ENCODE data around the gene TBC1D22A. TPM values are rescaled to one million over a fixed set of nuclear protein-coding genes. Genes with fewer than 3 reads are reported as not detected.

The TBC1D22A gene
- total and polyA plus RNA-seq, 8 donors = 13.3 to 53.1 (median 21.5) TPM

DNA sequence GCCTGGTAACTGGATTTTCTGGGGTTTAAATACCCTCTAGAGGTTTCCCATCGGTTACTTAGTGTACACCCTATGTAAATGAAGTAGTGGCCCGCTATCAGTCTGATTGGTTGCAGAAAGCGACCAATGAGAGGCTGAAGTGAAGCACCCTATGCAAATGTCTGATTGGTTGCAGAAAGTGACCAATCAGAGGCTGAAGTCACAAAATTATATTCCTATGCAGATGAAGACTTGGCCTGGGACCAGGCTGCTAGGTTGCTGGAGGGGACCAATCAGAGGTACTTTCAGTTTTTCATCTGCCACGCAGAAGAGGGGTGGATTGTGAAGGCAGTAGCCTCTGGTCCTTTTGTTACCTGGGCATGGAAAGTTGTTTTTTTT lies 134.8 kb downstream of the TBC1D22A start:
- intact Hi-C loops (cut with DNase I; ENCODE audit: low total_unique reads) = no loop called here
- no peaks in the 10 kb centered on the region for H3K9me3 ChIP-seq
- no peak overlapping the region for H3K27ac ChIP-seq
- no peaks in the 10 kb centered on the region for H3K27me3 ChIP-seq
- WGBS, 5 donors = 85 to 93% (median 92%) methylated on average over 4 of the region's 4 CpGs
- peaks cover 0 to 48% (median 43%) of the 10 kb centered on the region in 4 donors for H3K36me3 ChIP-seq
- TF ChIP-seq POLR2A (IDR thresholded peaks at IDR 0.05) (no peak), EP300 (IDR thresholded peaks at IDR 0.05) (no peak), POLR2AphosphoS5 (IDR thresholded peaks at IDR 0.05) (no peak)
- TF ChIP-seq, protein P1, sequence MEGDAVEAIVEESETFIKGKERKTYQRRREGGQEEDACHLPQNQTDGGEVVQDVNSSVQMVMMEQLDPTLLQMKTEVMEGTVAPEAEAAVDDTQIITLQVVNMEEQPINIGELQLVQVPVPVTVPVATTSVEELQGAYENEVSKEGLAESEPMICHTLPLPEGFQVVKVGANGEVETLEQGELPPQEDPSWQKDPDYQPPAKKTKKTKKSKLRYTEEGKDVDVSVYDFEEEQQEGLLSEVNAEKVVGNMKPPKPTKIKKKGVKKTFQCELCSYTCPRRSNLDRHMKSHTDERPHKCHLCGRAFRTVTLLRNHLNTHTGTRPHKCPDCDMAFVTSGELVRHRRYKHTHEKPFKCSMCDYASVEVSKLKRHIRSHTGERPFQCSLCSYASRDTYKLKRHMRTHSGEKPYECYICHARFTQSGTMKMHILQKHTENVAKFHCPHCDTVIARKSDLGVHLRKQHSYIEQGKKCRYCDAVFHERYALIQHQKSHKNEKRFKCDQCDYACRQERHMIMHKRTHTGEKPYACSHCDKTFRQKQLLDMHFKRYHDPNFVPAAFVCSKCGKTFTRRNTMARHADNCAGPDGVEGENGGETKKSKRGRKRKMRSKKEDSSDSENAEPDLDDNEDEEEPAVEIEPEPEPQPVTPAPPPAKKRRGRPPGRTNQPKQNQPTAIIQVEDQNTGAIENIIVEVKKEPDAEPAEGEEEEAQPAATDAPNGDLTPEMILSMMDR (IDR thresholded peaks at IDR 0.05) = no peak
- DNase-seq = peak in 1 of 2 donors; percentile 15
- H3K4me1 ChIP-seq = peaks cover 6 to 28% (median 16%) of the 10 kb centered on the region in 4 donors
- H3K4me3 ChIP-seq = no peak overlapping the region

DNA sequence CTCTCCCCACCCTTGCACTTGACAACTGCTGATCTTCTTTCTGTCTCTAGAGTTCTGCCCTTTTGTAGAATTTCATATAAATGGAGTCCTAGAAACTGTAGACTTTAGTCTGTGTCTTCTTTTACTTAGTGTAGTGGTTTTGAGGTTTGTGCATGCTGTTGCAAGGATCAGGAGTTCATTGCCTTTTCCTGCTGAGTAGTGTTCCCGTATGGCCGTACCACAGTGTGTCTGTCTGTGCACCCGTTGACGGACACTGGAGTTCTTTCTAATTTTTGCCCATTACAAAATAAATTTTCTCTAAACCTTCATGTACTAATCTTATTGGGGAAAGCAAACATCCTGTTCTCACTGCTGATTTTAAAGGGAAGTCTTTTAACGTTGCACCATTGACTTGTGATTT lies 138.1 kb downstream of the TBC1D22A start:
- Histone ChIP-seq H3K27ac (no peak overlapping the region), H3K27me3 (no peaks in the 10 kb centered on the region), H3K9me3 (no peaks in the 10 kb centered on the region), H3K4me3 (no peak overlapping the region), H3K4me1 (peaks cover 3 to 15% (median 7%) of the 10 kb centered on the region in 4 donors), H3K36me3 (peaks cover 0 to 28% (median 21%) of the 10 kb centered on the region in 4 donors)
- DNase-seq = peak in 1 of 2 donors; percentile 8
- no peak for TF ChIP-seq EP300 (IDR thresholded peaks at IDR 0.05)
- TF ChIP-seq POLR2AphosphoS5 (IDR thresholded peaks at IDR 0.05) = no peak
- TF ChIP-seq, protein P1 (IDR thresholded peaks at IDR 0.05) = no peak
- TF ChIP-seq POLR2A (IDR thresholded peaks at IDR 0.05) = no peak
- intact Hi-C loops (cut with DNase I; ENCODE audit: low total_unique reads) = no loop called here
- 35 to 64% (median 42%) methylated on average over 5 of the region's 5 CpGs for WGBS, 5 donors

DNA sequence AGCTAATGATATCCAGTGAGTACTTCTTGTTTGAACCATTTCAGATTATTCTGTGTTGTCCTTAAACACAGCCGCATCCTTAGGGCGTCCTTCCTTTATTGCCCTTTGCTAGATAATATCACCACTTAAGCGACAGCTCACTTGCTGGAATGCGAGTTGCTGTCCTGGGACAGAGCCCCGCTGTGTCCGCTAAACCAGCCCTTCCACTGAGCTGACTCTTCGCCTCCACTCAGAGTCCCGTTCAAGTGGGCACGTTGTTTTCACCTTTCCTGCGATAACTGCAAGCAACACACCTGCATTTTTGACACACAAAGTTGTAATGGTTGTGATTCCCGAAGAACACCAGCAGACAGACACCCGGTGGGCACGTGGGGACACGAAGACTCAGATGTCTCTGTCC lies 140.0 kb downstream of the TBC1D22A start:
- DNase-seq = peak in 1 of 2 donors; percentile 16
- intact Hi-C loops (cut with DNase I; ENCODE audit: low total_unique reads) = no loop called here
- no peak for TF ChIP-seq POLR2AphosphoS5 (IDR thresholded peaks at IDR 0.05)
- no peak for TF ChIP-seq POLR2A (IDR thresholded peaks at IDR 0.05)
- TF ChIP-seq EP300 (IDR thresholded peaks at IDR 0.05) = no peak
- TF ChIP-seq, protein P1 (IDR thresholded peaks at IDR 0.05) = no peak
- no peaks in the 10 kb centered on the region for H3K9me3 ChIP-seq
- no peak overlapping the region for H3K4me3 ChIP-seq
- H3K36me3 ChIP-seq = peaks cover 0 to 24% (median 14%) of the 10 kb centered on the region in 4 donors
- 87 to 95% (median 91%) methylated on average over 14 of the region's 14 CpGs for WGBS, 5 donors
- no peaks in the 10 kb centered on the region for H3K27me3 ChIP-seq
- peaks cover 0 to 10% (median 7%) of the 10 kb centered on the region in 4 donors for H3K4me1 ChIP-seq
- H3K27ac ChIP-seq = no peak overlapping the region

DNA sequence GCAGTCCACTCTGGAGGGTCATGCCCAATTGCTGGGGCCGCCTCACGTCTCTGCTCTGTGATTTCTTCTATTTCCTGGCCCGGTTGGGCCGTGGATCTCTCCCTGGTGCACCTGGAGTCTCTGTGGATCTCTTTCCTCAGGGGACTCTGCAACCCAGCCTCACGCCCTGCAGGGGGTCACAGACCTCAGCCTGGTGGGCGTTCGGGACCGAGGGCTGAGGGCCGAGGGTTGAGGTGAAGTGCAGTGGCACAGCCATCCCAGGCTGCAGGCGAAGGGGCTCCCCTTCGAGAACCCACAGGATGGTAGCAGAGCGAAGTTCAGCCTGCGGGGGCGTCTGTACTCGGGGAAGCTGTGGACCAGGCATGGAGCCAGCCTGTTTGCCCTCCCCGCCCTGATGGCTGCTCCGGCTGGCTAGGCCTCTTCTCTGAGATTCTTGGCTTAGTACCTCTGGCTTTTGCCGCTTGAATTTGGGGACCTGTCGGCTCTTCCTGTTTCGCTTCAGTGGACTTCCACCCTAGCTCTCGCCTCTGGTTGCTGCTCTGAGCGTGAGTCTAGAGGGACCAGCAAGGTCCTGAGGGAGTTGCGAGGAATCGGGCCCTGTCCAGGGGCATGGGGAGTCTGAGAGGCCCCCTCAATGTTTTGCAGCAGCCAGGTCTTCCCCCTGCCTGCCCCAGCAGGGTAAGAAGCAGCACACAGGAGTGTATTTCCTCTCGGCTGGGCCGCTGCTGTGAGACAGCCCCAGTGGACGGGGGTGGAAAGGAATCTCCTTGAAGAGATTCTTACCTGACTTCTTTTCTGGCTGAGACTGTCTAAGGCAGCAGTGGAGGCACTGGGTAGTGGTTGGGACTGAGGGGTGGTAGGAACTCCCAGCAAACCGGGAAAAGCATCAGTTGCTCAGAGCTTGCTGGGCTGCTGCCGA lies 140.8 kb downstream of the TBC1D22A start:
- TF ChIP-seq EP300 (IDR thresholded peaks at IDR 0.05) = no peak
- TF ChIP-seq, protein P1 (IDR thresholded peaks at IDR 0.05) = no peak
- TF ChIP-seq POLR2A (IDR thresholded peaks at IDR 0.05) = no peak
- no peak for TF ChIP-seq POLR2AphosphoS5 (IDR thresholded peaks at IDR 0.05)
- 86 to 92% (median 88%) methylated on average over 26 to 29 of the region's 29 CpGs for WGBS, 5 donors
- H3K27ac ChIP-seq = no peak overlapping the region
- H3K4me1 ChIP-seq = peaks cover 0 to 10% (median 7%) of the 10 kb centered on the region in 4 donors
- H3K9me3 ChIP-seq = no peaks in the 10 kb centered on the region
- no peaks in the 10 kb centered on the region for H3K27me3 ChIP-seq
- intact Hi-C loops (cut with DNase I; ENCODE audit: low total_unique reads) = no loop called here
- peaks cover 0 to 31% (median 17%) of the 10 kb centered on the region in 4 donors for H3K36me3 ChIP-seq
- H3K4me3 ChIP-seq = no peak overlapping the region
- peak in 1 of 2 donors; percentile 19 for DNase-seq
